Measurements from ENCODE around the gene DMRTB1.

- TF ChIP-seq CTCF (IDR thresholded peaks at IDR 0.05) (no peak), EZH2 (IDR thresholded peaks at IDR 0.05) (no peak)
These were observed 53.0 kb downstream of the DMRTB1 start for GRCh38 chr1:53511933-53512806.

Data from neural progenitor cell (in vitro differentiated cells).